Pancreas (tissue), 10 donors: Measurements from ENCODE around the gene RYR3. TPM values are rescaled to one million over a fixed set of nuclear protein-coding genes. Genes with fewer than 3 reads are reported as not detected.
"Not testable (repeated sequence)": the region's sequence is repeated elsewhere in the genome, so short reads cannot be mapped to it uniquely, and the experiment has no call there.

Experiments used
- ATAC-seq, 4 donors: fragments of 200-7000 bp; cut with Tn5 transposase; one replicate each; pipeline versions ENCODE4 v1.8.0 to v1.9.1; 2020; ENCODE audit warnings: mild to moderate bottlenecking in 4 of 4, moderate library complexity in 4 of 4
- DNase-seq, 6 donors: peaks; one replicate each; pipeline ENCODE4 v3.0.0-alpha.2; 2020
- FAIRE-seq: peaks from 2 replicates; lab custom pipeline; 2012; peaks lifted over from hg19 to GRCh38; lab: Jason Lieb, UNC
- H3K27ac ChIP-seq, 4 donors: fragments of 200-600 bp; sonication (generic); 1 replicate in 3 of 4; 2 replicates in 1 of 4; pipeline versions ENCODE4 v1.5.0 to v1.8.0; 2020
- H3K27me3 ChIP-seq, 4 donors: fragments of 200-600 bp; one replicate each; pipeline ENCODE4 v1.8.0; 2021
- H3K36me3 ChIP-seq, 3 donors: fragments of 200-600 bp; sonication (generic) in 1 of 3; one replicate each; pipeline versions ENCODE4 v1.5.0 to v1.8.0; 2020 to 2021
- H3K4me1 ChIP-seq, 3 donors: fragments of 200-600 bp; one replicate each; pipeline ENCODE4 v1.8.0; 2021
- H3K4me3 ChIP-seq, 4 donors: fragments of 200-600 bp; sonication (generic) in 2 of 4; one replicate each; pipeline versions ENCODE4 v1.5.0 to v1.8.0; 2020 to 2021
- H3K9me3 ChIP-seq, 4 donors: fragments of 200-600 bp; one replicate each; pipeline ENCODE4 v1.8.0; 2021
- WGBS, 2 donors: extraction: QIAGEN DNeasy Blood & Tissue Kit; methylation state at CpG; one replicate each; pipeline ENCODE4 v1.1.7; 2013; 5-methylcytosine and 5-hydroxymethylcytosine counted together
- intact Hi-C, 3 donors: fragments of 100-400 bp; cut with DNase I; formaldehyde crosslinking; loops; one replicate each; pipeline versions ENCODE4 v1.11.1 to v1.14.2; 2022
- polyA plus RNA-seq, 2 donors: library from polyadenylated mRNA; stranded (reverse); fragments of 200-250 nt; gene quantifications; one replicate each; pipeline ENCODE4 v1.2.3, GENCODE V29; 2013
- total RNA-seq, 6 donors: library from RNA; stranded (reverse); fragmentation: NEBNext Ultra II Directional in 4 of 6; extraction: Animal tissue kit (Norgen Biotek cat#: 25700) in 4 of 6; gene quantifications; one replicate each; pipeline versions ENCODE4 v1.2.1 to v1.2.4, GENCODE V29; 2021 to 2023
- TF ChIP-seq, protein P1 (sequence below), 4 donors: fragments of 200-600 bp; sonication (generic) in 3 of 4; IDR thresholded peaks; one replicate each; pipeline versions ENCODE4 v1.5.0 to v1.8.0; 2021; ENCODE audit warnings: antibody characterized with exemption in 4 of 4
- donor health status: healthy with polysubstance abuse.
- donor health status: DM: no; HTN: no; CAD: no; lungs with moderate emphysema.
- donor health status: DM: no; HTN: no; CAD: no.
- donor health status: control.
- donor health status: control.
- donor health status: Bipolar disorder and iron deficiency.
- donor health status: DM: yes; HTN: yes; CAD: no.
- donor health status: DM: no; HTN: no; CAD: no.
- donor health status: DM: no; HTN: no; CAD: no.
- donor health status: DM: yes; HTN: yes; CAD: no.

The RYR3 gene
- total and polyA plus RNA-seq, 8 donors: 0.03 to 0.52 (median 0.13) TPM

DNA sequence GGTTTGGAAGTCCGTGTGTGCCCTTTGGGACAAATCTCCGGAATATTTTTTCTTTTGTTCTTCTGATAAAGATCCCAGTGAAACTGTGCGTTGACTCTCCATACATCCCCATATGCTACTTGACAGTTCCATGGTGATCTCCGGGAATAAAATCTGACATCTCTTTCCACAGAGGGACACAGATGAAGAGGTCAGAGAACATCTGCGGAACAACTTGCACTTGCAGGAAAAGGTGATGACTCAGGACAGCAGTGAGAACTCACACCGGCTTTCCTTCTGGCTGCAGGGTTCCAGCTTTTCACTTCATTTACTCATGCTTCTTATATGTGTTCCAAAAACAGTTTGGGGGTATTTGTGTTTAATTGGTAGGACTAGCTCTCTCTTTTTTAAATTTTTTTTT is 500.0 kb downstream of the RYR3 start:
- no peak for DNase-seq
- Histone ChIP-seq H3K27ac (no peak overlapping the region), H3K9me3 (no peaks in the 10 kb centered on the region), H3K4me3 (no peak overlapping the region), H3K27me3 (no peaks in the 10 kb centered on the region), H3K4me1 (no peaks in the 10 kb centered on the region), H3K36me3 (no peaks in the 10 kb centered on the region)
- TF ChIP-seq, protein P1, sequence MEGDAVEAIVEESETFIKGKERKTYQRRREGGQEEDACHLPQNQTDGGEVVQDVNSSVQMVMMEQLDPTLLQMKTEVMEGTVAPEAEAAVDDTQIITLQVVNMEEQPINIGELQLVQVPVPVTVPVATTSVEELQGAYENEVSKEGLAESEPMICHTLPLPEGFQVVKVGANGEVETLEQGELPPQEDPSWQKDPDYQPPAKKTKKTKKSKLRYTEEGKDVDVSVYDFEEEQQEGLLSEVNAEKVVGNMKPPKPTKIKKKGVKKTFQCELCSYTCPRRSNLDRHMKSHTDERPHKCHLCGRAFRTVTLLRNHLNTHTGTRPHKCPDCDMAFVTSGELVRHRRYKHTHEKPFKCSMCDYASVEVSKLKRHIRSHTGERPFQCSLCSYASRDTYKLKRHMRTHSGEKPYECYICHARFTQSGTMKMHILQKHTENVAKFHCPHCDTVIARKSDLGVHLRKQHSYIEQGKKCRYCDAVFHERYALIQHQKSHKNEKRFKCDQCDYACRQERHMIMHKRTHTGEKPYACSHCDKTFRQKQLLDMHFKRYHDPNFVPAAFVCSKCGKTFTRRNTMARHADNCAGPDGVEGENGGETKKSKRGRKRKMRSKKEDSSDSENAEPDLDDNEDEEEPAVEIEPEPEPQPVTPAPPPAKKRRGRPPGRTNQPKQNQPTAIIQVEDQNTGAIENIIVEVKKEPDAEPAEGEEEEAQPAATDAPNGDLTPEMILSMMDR (IDR thresholded peaks at IDR 0.05): no peak
- FAIRE-seq: no peak
- no peak for ATAC-seq
- intact Hi-C loops: no loop called here
- WGBS, 2 donors: 64 to 82% methylated on average over 6 of the region's 6 CpGs

DNA sequence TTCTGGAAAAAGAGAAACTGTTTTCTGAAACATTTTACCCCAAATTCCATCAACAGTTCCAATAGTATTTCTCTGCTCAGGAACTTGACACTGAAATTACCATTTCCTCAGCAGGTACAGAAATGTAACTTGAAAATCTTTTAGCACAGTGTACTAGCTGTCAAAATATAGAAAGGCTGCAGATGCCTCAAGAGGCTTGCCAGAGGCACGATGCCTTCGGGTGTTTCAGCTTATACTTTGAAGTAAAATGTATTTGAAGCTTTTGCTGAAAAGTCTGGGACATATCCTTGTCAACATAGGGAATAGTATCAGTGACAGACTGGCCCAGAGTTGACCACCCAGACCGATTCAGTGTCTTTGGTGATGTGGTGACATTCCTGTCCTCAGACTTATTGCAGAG is 503.1 kb downstream of the RYR3 start:
- no peaks in the 10 kb centered on the region for H3K27me3 ChIP-seq
- no peak for ATAC-seq
- no peaks in the 10 kb centered on the region for H3K9me3 ChIP-seq
- H3K27ac ChIP-seq: no peak overlapping the region
- no peak for FAIRE-seq
- DNase-seq: no peak
- no peaks in the 10 kb centered on the region for H3K4me1 ChIP-seq
- TF ChIP-seq, protein P1 (IDR thresholded peaks at IDR 0.05): no peak
- intact Hi-C loops: no loop called here
- no peaks in the 10 kb centered on the region for H3K36me3 ChIP-seq
- 47 to 61% methylated on average over 3 of the region's 3 CpGs for WGBS, 2 donors
- no peak overlapping the region for H3K4me3 ChIP-seq

DNA sequence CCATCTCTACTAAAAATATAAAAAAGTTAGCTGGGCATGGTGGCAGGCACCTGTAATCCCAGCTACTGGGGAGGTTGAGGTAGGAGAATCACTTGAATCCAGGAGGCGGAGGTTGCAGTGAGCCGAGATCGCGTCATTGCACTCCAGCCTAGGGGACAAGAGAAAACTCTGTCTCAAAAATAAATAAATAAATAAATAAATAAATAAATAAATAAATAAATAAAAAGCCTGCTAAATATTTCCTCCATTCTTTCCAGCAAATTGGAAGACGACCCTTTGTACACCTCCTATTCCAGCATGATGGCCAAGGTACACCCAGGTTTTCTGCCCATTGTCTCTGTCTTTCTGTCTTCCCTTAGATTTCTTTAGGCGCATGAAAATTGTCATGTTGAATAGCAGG is 508.7 kb downstream of the RYR3 start:
- WGBS, 2 donors: 90 to 91% methylated on average over 6 of the region's 6 CpGs
- DNase-seq, H3K27ac ChIP-seq, H3K4me3 ChIP-seq, H3K9me3 ChIP-seq, FAIRE-seq, H3K36me3 ChIP-seq, ATAC-seq, H3K4me1 ChIP-seq, intact Hi-C loops, H3K27me3 ChIP-seq: not testable (repeated sequence)

DNA sequence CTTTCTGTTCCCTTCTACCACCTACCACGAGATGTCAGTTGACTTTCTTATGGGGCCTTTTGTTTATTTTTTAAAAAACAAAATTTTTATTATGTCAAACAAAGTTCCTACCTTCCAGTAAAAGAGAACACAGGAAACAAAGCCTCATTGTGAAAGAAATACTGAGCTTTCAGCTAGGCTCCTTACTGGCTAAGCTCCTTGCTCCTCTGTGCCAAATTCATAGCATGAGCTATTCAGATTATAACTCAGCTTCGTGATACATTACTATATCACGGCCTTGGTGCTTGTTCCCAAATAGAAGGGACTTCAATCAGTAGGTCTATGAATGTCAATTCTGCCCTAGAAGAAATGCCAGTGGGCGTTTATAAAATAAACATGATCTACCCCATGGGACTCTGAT is 511.7 kb downstream of the RYR3 start:
- FAIRE-seq: no peak
- WGBS, 2 donors: 33 to 43% methylated on average over 4 of the region's 4 CpGs
- H3K27me3 ChIP-seq: no peaks in the 10 kb centered on the region

DNA sequence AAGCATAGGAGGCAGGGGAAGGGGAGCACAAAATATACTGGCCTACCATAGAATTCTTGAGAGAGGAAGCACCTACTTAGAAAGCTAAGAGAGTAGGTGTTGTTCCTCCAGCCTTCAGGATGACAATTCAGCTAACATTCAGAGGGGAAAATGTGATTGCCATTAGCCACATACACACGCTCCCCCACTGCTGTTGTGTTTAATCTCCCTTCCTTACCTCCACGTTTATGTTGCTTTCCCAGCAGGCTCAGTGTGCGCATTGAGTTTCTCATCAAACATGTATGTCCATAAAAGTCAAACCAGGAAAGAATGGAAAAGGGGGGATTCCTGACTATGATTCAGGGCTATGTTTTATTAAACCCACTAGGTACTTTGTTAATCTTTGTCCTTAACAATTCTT is 512.4 kb downstream of the RYR3 start:
- H3K4me3 ChIP-seq: no peak overlapping the region
- 71 to 72% methylated on average over 3 of the region's 3 CpGs for WGBS, 2 donors
- H3K27ac ChIP-seq: no peak overlapping the region
- no peak for ATAC-seq
- no peak for DNase-seq
- FAIRE-seq: no peak
- no peaks in the 10 kb centered on the region for H3K27me3 ChIP-seq
- intact Hi-C loops: no loop called here
- no peaks in the 10 kb centered on the region for H3K36me3 ChIP-seq
- no peaks in the 10 kb centered on the region for H3K4me1 ChIP-seq
- H3K9me3 ChIP-seq: no peaks in the 10 kb centered on the region
- TF ChIP-seq, protein P1 (IDR thresholded peaks at IDR 0.05): no peak

More for the DNA sequence above, 511.7 kb downstream of the RYR3 start:
- intact Hi-C loops: no loop called here
- H3K36me3 ChIP-seq: no peaks in the 10 kb centered on the region
- H3K27ac ChIP-seq: no peak overlapping the region
- ATAC-seq: no peak
- TF ChIP-seq, protein P1 (IDR thresholded peaks at IDR 0.05): no peak
- no peaks in the 10 kb centered on the region for H3K4me1 ChIP-seq
- DNase-seq: no peak
- H3K9me3 ChIP-seq: no peaks in the 10 kb centered on the region
- H3K4me3 ChIP-seq: no peak overlapping the region
